NCI-H69 (cell line): ENCODE results near the gene NAB2.
A peak's percentile ranks its signal among the peaks of the same experiment; 100 is the strongest.
"Not testable (repeated sequence)": the region's sequence is repeated elsewhere in the genome, so short reads cannot be mapped to it uniquely, and the experiment has no call there.

ENCODE experiments used
- DNase-seq: peaks from one replicate; lab custom pipeline; 2025; lab: John Stamatoyannopoulos, UW

Gene NAB2

GRCh38 chr12:57066245-57066644 is 22.7 kb upstream of the NAB2 start:
- DNase-seq: no peak

- DNase-seq: peak; percentile 66
Observed at GRCh38 chr12:57069523-57069922, 19.4 kb upstream of the NAB2 start.

GRCh38 chr12:57072661-57073060 is 16.3 kb upstream of the NAB2 start:
- DNase-seq: no peak

GRCh38 chr12:57073566-57074450 is 15.1 kb upstream of the NAB2 start:
- DNase-seq: not testable (repeated sequence)

GRCh38 chr12:57078519-57079404 is 10.2 kb upstream of the NAB2 start, which contains the start of gene NEMP1:
Gene NEMP1 (minus strand): TSS chr12:57078791. CDS start chr12:57078745, 46 bp downstream.
- DNase-seq: peak; percentile 100

- DNase-seq: no peak
Observed at GRCh38 chr12:57079821-57080220, 9.1 kb upstream of the NAB2 start.

GRCh38 chr12:57080855-57081254 is 8.1 kb upstream of the NAB2 start:
- DNase-seq: no peak

GRCh38 chr12:57085999-57086492 is 2.9 kb upstream of the NAB2 start:
- DNase-seq: no peak

GRCh38 chr12:57086493-57087009 is 2.4 kb upstream of the NAB2 start:
- peak; percentile 69 for DNase-seq

- DNase-seq: peak; percentile 77
Observed at GRCh38 chr12:57087010-57087690, 1.8 kb upstream of the NAB2 start.

- DNase-seq: peak; percentile 81
Observed at GRCh38 chr12:57087691-57088353, 1.1 kb upstream of the NAB2 start.

- DNase-seq: peak; percentile 59
Observed at GRCh38 chr12:57089271-57090245, 644 bp downstream of the NAB2 start.

- no peak for DNase-seq
Observed at GRCh38 chr12:57090490-57090889, 1.6 kb downstream of the NAB2 start.

- DNase-seq: no peak
Observed at GRCh38 chr12:57090924-57091637, 2.2 kb downstream of the NAB2 start.

GRCh38 chr12:57091638-57092528 is 3.0 kb downstream of the NAB2 start:
- no peak for DNase-seq

GRCh38 chr12:57092529-57092862 is 3.6 kb downstream of the NAB2 start:
- no peak for DNase-seq

- no peak for DNase-seq
Observed at GRCh38 chr12:57092876-57093414, 4.0 kb downstream of the NAB2 start.
